HG03103 (cell line): ENCODE data around the gene FTSJ1.
"Not testable (repeated sequence)": the region's sequence is repeated elsewhere in the genome, so short reads cannot be mapped to it uniquely, and the experiment has no call there.

Experiments
- ATAC-seq: cut with Tn5 transposase; IDR thresholded peaks from one replicate; pipeline ENCODE4 v1.9.1; 2021; ENCODE audit warnings: low read depth; ENCODE audit not compliant: unreplicated experiment

FTSJ1 gene

GRCh38 chrX:48475774-48476577, at the start of gene FTSJ1:
TSS of gene FTSJ1 (plus strand) at chrX:48476199. CDS start at chrX:48478048, 1,849 bp downstream.
- peak; percentile 81 for ATAC-seq

DNA sequence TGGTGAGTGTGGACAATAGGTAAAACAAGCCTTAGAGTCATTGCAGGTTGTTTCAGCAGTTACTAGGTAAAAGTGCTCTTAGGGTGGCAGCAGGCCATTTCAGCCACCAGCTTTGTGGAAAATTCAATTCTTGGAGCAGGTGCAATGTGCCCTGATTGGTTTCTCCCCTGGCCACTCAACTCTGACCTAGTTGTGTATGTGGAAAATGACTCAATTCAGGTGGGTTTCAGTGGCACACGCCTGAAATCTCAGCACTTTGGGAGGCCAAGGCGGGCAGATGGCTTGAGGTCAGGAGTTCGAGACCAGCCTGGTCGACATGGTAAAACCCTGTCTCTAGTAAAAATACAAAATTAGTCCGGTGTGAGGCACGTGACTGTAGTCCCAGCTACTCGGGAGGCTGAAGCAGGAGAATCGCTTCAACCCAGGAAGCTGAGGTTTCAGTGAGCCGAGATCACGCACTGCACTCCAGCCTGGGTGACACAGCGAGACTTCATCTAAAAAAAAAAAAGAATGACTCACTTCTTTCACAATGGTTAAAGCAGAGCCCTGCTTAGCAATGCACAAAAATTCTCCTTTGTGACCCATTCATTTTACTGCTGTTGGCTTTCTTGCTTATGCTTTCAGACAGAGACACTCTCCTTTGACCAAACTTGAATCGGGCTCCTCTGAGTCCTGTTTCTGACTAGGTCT, 48.8 kb upstream of the FTSJ1 start:
- ATAC-seq = not testable (repeated sequence)

DNA sequence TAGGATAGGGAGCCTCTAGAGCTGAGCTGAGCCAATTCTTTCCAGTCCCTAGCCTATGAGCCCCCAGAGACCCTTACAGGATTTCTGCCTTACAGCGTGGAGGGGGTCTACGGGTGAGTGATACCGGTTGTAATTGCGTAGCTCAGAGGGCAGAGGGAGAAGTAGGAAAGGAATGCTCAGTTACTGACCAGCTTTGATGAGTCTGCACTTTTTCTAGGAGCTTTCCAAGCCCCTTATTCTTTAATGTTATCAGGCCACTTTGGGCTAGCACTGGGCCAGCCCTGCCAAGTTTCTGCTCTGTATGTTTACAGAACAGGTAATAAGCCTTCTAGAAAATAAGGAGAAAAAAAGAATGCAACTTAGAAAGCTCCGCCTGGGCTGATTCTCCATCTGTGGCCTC, 46.4 kb upstream of the FTSJ1 start:
- not testable (repeated sequence) for ATAC-seq

DNA sequence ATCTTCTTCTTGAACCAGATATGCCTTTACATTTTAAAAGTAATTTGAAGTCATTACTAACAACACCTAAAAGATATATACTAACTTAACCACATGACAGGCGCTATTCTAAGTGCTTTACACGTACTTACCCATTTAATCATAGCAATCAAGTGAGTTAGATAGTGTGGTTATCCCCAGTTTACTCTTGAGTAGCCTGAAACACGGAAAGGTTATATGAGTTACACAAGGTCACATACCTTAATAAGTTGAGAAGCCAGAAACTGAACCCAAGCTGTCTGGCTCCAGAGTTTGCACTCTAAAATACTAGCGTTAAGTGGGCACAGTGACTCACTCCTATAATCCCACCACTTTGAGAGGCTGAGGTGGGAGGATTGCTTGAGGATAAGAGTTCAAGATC, 45.8 kb upstream of the FTSJ1 start:
- ATAC-seq = not testable (repeated sequence)

DNA sequence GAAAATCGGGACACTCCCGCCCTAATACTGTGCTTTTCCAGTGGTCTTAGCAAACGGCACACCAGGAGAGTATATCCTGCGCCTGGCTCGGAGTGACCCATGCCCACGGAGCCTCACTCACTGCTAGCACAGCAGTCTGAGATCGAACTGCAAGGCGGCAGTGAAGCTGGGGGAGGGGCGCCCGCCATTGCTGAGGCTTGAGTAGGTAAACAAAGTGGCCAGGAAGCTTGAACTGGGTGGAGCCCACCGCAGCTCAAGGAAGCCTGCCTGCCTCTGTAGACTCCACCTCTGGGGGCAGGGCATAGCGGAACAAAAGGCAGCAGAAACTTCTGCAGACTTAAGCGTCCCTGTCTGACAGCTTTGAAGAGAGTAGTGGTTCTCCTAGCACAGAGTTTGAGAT, 42.3 kb upstream of the FTSJ1 start:
- ATAC-seq = not testable (repeated sequence)

DNA sequence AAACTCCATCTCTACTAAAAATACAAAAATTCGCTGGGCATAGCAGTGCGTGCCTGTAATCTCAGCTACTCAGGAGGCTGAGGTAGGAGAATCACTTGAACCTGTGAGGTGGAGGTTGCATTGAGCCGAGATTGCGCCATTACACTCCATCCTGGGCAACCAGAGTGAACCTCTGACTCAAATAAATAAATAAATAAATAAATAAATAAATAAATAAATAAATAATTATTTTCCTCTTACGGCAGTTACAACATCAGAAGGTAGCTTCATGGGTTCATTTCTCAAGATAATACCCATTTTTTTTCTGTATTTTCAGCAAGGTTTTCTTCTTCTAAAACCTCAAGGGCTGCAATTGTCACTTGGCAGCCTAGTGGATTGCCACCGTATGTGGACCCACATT, 28.8 kb upstream of the FTSJ1 start:
- ATAC-seq = not testable (repeated sequence)

GRCh38 chrX:48450076-48450475, 25.9 kb upstream of the FTSJ1 start:
- ATAC-seq = no peak

- ATAC-seq = no peak
Observed at GRCh38 chrX:48451708-48452107, 24.3 kb upstream of the FTSJ1 start.

- ATAC-seq = no peak
Observed at GRCh38 chrX:48456628-48457331, 19.2 kb upstream of the FTSJ1 start.

DNA sequence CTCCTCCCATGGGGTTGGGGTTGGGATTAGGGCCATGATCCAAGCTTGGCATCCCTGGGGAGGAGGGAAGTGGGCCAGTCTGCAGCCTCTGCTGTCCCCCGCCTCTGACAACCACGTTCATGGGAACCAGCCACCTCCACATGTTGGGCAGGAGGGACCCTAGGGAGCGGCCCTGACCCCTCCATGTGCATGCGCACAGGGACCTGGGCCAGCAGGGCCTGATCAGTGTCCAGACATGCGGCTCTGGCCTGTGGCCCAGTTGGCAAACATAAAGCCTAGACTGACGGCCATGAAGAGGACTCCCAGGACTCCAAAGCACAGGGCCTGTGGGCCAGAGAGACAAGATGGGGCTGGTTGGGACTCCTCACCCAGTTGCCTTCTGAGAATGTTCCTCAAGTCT, 17.3 kb upstream of the FTSJ1 start:
- no peak for ATAC-seq

GRCh38 chrX:48459483-48459882, 16.5 kb upstream of the FTSJ1 start:
- no peak for ATAC-seq

- no peak for ATAC-seq
Observed at GRCh38 chrX:48460031-48460430, 16.0 kb upstream of the FTSJ1 start.

DNA sequence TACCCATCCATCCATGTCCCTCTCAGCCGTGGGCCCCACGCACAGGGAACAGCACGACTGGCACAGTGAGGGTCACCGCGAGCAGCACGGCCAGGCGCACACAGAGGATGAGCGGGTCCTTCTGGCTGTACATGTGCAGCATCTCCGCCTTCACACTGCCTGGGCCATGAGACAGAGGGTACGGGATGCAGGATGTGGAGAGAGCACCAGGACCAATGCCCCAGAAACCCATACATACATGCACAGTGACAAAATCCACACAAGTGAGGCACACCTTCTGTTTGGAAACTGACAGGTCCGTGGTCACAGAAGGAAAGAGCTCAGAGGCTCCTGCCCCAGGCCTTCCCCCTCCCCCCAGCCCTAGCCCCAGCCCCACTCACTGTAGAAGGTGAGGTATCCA, 15.4 kb upstream of the FTSJ1 start:
- no peak for ATAC-seq

GRCh38 chrX:48461830-48462229, 14.2 kb upstream of the FTSJ1 start:
- ATAC-seq = no peak

GRCh38 chrX:48465336-48465933, 10.6 kb upstream of the FTSJ1 start:
- ATAC-seq = no peak

- no peak for ATAC-seq
Observed at GRCh38 chrX:48466696-48467095, 9.3 kb upstream of the FTSJ1 start.

GRCh38 chrX:48467281-48467761, 8.7 kb upstream of the FTSJ1 start:
- no peak for ATAC-seq

DNA sequence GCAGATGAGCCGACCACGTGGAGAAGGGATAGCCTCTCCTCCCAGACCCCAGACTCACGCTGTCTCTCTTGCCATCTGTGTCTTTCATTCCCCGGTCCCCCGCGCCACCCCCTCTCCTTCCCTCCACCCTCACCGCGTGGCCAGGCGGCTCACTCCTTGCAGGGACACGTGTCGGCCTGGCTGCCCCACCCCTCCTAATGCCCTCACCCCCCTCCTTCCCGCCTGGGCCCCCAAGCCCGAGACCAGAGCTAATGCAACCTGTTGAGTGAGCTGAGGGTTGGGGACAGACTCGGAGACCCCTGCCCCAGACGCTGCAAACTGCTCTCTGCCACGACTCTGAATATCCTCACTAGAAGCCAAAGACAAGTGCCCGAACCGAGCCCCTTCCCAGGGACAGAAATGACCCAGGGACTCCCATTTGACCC, 7.7 kb upstream of the FTSJ1 start:
- ATAC-seq = no peak

DNA sequence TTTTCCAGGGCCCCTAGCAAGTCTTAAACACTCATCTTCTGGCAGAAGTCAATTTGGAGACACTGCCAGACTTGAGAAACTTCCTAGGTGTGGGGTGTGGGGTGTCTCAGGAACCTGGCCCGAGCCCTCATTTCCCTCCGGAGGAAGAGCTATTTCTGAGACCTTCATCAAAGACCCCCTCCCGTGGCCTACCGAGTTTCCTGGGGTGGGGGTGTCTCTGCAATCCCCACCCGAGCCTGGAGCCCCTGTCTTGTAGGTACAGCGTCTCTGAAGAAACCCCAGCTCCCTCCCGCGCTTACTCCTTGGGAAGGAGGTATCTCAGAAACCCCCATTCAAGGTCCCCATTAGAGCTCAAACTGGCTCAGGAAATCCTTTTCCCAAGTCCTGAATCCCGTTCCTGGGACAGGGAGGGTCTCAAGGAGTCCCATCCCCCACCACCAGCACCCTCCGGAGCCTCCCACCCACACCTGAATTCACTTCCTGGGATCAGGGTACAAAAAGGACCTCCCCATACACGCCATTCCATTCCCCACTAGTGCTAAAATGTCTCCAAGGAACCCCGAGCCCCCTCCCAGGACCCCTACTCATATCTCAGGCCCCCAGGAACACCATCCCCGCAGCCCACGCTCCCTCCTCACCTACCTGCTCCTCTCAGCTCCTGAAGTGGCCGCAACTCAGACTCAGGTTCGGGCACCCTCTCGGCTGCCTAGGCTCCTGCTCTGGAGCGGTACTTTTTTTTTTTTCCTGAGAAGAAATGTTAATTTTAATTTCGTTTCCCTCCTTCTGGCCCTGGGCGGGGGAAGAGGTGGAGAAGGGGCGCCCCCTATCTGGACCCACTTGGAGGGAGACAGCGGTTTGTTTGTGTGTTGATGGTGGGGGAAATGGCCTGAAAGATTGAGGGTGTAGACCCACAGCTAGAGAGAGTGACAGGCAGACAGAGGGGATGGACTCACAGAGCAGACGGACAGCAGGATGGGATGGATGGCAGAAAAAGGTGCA, 7.0 kb upstream of the FTSJ1 start:
- no peak for ATAC-seq
